Adrenal gland (tissue), 12 donors: ENCODE data around the gene SDK1. TPM values are rescaled to one million over a fixed set of nuclear protein-coding genes. Genes with fewer than 3 reads are reported as not detected.

Experiments used
- DNase-seq, 7 donors: peaks; one replicate each; pipeline ENCODE4 v3.0.0-alpha.2; 2019 to 2020
- H3K27ac ChIP-seq, 5 donors: fragments of 200-600 bp; sonication (generic) in 4 of 5; 1 replicate in 3 of 5; 2 replicates in 2 of 5; pipeline versions ENCODE4 v1.5.1 to v1.8.0; 2016 to 2020; ENCODE audit warnings: mild to moderate bottlenecking in 1 of 5
- H3K27me3 ChIP-seq: fragments of 200-600 bp; 2 replicates; pipeline ENCODE4 v1.8.0; 2021
- H3K36me3 ChIP-seq, 2 donors: fragments of 200-600 bp; replicated peaks in 1 of 2; 1 replicate in 1 of 2; 2 replicates in 1 of 2; pipeline versions ENCODE4 v1.5.1 to v1.8.0; 2018 to 2022
- H3K4me1 ChIP-seq, 2 donors: fragments of 200-600 bp; replicated peaks in 1 of 2; 1 replicate in 1 of 2; 2 replicates in 1 of 2; pipeline versions ENCODE4 v1.5.1 to v1.8.0; 2018 to 2021
- H3K4me3 ChIP-seq, 4 donors: fragments of 200-600 bp; sonication (generic) in 3 of 4; one replicate each; pipeline ENCODE4 v1.5.1; 2016 to 2018
- H3K9me3 ChIP-seq, 3 donors: fragments of 200-600 bp; sonication (generic) in 1 of 3; replicated peaks in 1 of 3; 1 replicate in 2 of 3; 2 replicates in 1 of 3; pipeline versions ENCODE4 v1.5.1 to v1.8.0; 2016 to 2021
- POLR2A ChIP-seq, 2 donors: fragments of 450-650 bp; IDR thresholded peaks; one replicate each; pipeline ENCODE4 v1.6.1; 2017; ENCODE audit warnings: antibody characterized with exemption in 2 of 2, mild to moderate bottlenecking in 2 of 2, moderate library complexity in 1 of 2
- WGBS, 4 donors: extraction: QIAGEN DNeasy Blood & Tissue Kit in 2 of 4; methylation state at CpG; one replicate each; pipeline versions ENCODE4 v1.1.5 to v1.1.7; 2013 to 2017; 5-methylcytosine and 5-hydroxymethylcytosine counted together
- intact Hi-C, 2 donors: fragments of 100-400 bp; cut with DNase I; formaldehyde crosslinking; loops; one replicate each; pipeline versions ENCODE4 v1.14.1 to v1.15.0; 2022 to 2023
- polyA plus RNA-seq, 3 donors: library from polyadenylated mRNA; stranded (reverse); fragments of 200-250 nt in 2 of 3; fragments of 350-450 nt in 1 of 3; fragmentation: Illumina TruSeq in 1 of 3; extraction: RNeasy Lipid Tissue Mini Kit (QIAGEN cat#74804) in 1 of 3; gene quantifications; one replicate each; pipeline ENCODE4 v1.2.3, GENCODE V29; 2013 to 2014
- total RNA-seq, 9 donors: library from RNA; depleted of rRNA in 4 of 9; stranded (reverse); fragments of >200 nt in 4 of 9; fragments of 120-200 nt in 1 of 9; fragmentation: NEBNext Ultra II Directional in 1 of 9; extraction: Animal tissue kit (Norgen Biotek cat#: 25700) in 1 of 9; gene quantifications; one replicate each; pipeline versions ENCODE4 v1.1.0 to v1.2.4, GENCODE V29; 2013 to 2023
- TF ChIP-seq, protein P1 (sequence below), 6 experiments: fragments of 450-650 bp in 4 of 6; fragments of 200-600 bp in 2 of 6; sonication (generic) in 1 of 6; IDR thresholded peaks; 1 replicate in 5 of 6; 2 replicates in 1 of 6; pipeline versions ENCODE4 v1.5.1 to v1.8.0; 2016 to 2021; ENCODE audit warnings: antibody characterized with exemption in 6 of 6, mild to moderate bottlenecking in 2 of 6, moderate library complexity in 1 of 6
- donor health status: healthy with polysubstance abuse.
- donor health status: Bipolar disorder and iron deficiency.
- donor health status: DM: yes; HTN: yes; CAD: no.
- donor health status: DM: no; HTN: no; CAD: no.
- donor health status: DM: no; HTN: no; CAD: no.
- donor health status: DM: yes; HTN: yes; CAD: no.

Gene SDK1
- total and polyA plus RNA-seq, 12 donors: 0.50 to 3.6 (median 1.5) TPM

DNA sequence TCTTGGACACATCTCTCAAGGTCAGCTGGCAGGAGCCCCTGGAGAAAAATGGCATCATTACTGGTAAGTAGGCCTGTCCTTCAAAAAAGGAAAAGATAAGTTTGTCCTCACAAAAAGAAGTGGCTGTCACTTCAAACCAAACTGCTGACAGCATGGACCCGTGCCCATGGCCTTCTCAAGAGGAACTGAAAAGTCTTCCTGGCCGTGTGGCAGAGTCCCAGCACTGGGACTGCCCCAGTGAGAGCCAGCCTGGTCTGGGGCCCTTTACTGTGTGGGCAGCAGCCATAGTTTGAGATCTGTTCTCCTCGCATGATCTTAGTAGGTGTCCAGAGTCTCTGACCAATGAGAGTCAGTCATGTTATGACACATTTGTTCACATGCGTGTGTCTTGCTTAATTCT, 766.8 kb downstream of the SDK1 start:
- Histone ChIP-seq H3K9me3 (no peaks in the 10 kb centered on the region), H3K27ac (no peak overlapping the region), H3K27me3 (no peaks in the 10 kb centered on the region), H3K4me1 (no peaks in the 10 kb centered on the region), H3K4me3 (no peak overlapping the region), H3K36me3 (no peaks in the 10 kb centered on the region)
- intact Hi-C loops: no loop called here
- peak in 2 of 7 donors; percentile 31 to 49 for DNase-seq
- 45 to 70% (median 59%) methylated on average over 3 to 4 of the region's 4 CpGs for WGBS, 4 donors
- TF ChIP-seq, protein P1, sequence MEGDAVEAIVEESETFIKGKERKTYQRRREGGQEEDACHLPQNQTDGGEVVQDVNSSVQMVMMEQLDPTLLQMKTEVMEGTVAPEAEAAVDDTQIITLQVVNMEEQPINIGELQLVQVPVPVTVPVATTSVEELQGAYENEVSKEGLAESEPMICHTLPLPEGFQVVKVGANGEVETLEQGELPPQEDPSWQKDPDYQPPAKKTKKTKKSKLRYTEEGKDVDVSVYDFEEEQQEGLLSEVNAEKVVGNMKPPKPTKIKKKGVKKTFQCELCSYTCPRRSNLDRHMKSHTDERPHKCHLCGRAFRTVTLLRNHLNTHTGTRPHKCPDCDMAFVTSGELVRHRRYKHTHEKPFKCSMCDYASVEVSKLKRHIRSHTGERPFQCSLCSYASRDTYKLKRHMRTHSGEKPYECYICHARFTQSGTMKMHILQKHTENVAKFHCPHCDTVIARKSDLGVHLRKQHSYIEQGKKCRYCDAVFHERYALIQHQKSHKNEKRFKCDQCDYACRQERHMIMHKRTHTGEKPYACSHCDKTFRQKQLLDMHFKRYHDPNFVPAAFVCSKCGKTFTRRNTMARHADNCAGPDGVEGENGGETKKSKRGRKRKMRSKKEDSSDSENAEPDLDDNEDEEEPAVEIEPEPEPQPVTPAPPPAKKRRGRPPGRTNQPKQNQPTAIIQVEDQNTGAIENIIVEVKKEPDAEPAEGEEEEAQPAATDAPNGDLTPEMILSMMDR (IDR thresholded peaks at IDR 0.05): no peak
- no peak for TF ChIP-seq POLR2A (IDR thresholded peaks at IDR 0.05)

DNA sequence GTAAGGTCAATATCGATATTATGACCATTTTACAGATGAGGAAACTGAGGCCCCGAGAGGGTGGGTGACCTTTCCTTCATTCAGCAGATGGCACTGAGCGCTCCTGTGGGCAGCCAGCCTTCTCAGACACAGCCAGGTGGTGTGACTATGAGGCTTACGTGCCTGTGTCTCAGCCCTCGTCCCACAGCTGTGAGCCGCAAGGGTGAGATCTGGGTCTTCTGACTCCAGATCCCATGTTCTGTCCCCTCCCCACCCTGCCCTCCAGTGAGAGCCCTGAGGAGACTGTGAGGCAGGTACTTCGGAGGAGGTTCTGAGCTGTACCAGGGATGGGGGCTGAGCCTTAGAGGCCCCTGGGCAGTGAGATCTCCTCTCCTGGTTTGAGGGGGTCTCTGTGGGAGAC, 767.2 kb downstream of the SDK1 start:
- Histone ChIP-seq H3K27ac (no peak overlapping the region), H3K4me3 (no peak overlapping the region), H3K9me3 (no peaks in the 10 kb centered on the region), H3K27me3 (no peaks in the 10 kb centered on the region), H3K36me3 (no peaks in the 10 kb centered on the region), H3K4me1 (no peaks in the 10 kb centered on the region)
- DNase-seq: no peak
- no peak for TF ChIP-seq POLR2A (IDR thresholded peaks at IDR 0.05)
- TF ChIP-seq, protein P1 (IDR thresholded peaks at IDR 0.05): no peak
- intact Hi-C loops: no loop called here
- WGBS, 4 donors: 86 to 97% (median 91%) methylated on average over 3 to 7 of the region's 7 CpGs

DNA sequence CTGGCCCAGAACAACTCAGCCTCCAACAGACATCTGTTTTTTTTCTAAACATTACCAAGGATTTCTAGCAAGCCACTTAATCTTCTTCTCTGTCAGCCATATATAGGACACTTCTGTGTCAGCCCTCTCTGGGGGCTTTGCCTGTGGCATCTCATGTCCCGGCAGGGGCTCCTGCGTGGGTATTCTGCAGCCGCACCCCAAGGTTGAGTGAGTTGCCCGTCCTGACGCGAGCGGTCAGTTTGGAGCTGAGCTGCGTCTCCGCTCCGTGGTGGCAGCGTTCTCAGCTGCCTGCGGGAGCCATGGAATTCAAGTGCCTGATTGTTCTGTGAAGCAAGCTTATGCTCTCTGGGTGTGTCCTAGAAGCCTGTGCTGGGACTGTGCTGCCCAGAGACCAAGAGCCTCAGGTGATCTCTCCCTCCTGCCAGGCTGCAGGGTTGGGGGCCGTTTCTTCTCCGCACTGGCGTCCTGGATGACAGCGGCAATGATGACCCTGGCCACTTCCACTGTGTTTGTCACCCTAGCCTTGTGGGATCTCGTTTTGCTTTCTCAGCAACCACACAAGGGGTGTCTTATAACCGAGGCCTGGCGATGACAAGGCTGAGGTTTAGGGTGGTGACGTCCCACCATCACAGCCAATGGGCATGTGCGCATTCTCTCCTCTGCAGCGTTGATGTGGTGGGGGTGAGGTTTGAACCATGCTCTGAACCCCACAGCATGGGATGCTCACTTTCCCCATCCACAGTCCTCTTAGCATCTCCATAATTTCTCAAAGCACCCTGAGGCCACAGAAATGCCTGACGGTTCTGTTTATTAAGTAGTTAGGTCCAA, 768.4 kb downstream of the SDK1 start:
- Histone ChIP-seq H3K36me3 (no peaks in the 10 kb centered on the region), H3K27ac (no peak overlapping the region), H3K4me1 (no peaks in the 10 kb centered on the region), H3K4me3 (no peak overlapping the region), H3K9me3 (no peaks in the 10 kb centered on the region), H3K27me3 (no peaks in the 10 kb centered on the region)
- intact Hi-C loops: no loop called here
- TF ChIP-seq POLR2A (IDR thresholded peaks at IDR 0.05): no peak
- TF ChIP-seq, protein P1 (IDR thresholded peaks at IDR 0.05): no peak
- peak in 1 of 7 donors; percentile 27 for DNase-seq
- WGBS, 4 donors: 75 to 85% (median 83%) methylated on average over 22 to 23 of the region's 23 CpGs

DNA sequence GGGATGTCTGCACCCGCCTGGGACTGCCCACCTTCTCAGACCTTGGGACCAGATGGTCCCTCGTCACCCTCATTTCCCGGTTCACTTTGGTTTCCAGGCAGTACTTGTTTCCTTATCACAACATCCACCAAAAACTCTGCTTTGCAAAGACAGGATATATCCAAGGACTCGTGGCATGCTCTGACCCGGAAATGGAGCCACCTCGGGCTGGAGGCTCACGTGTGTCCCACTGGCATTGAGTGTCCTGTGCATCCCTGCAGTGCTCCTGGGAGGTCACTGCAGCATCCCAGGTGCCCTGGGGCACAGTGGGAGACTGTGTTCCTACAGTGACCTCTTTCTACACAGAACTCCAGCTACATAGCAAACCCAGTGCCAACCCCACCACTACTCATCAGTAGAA, 769.2 kb downstream of the SDK1 start:
- no peaks in the 10 kb centered on the region for H3K27me3 ChIP-seq
- peak in 1 of 7 donors; percentile 11 for DNase-seq
- TF ChIP-seq POLR2A (IDR thresholded peaks at IDR 0.05): no peak
- TF ChIP-seq, protein P1 (IDR thresholded peaks at IDR 0.05): no peak
- H3K4me1 ChIP-seq: no peaks in the 10 kb centered on the region
- H3K9me3 ChIP-seq: no peaks in the 10 kb centered on the region
- H3K4me3 ChIP-seq: no peak overlapping the region
- H3K27ac ChIP-seq: no peak overlapping the region
- intact Hi-C loops: no loop called here
- WGBS, 4 donors: 65 to 81% (median 68%) methylated on average over 6 to 7 of the region's 7 CpGs
- H3K36me3 ChIP-seq: no peaks in the 10 kb centered on the region
